Skin epidermis (tissue), 12 donors: ENCODE measurements around the gene SFTA2.
A peak's percentile ranks its signal among the peaks of the same experiment; 100 is the strongest.
"Not testable (repeated sequence)": the region's sequence is repeated elsewhere in the genome, so short reads cannot be mapped to it uniquely, and the experiment has no call there.

ENCODE experiments used
- H3K27ac ChIP-seq, 21 experiments: fragments of 200-600 bp; sonication (generic) in 11 of 21; one replicate each; pipeline ENCODE4 v1.5.0; 2020; ENCODE audit warnings: mild to moderate bottlenecking in 3 of 21, inconsistent platforms in 2 of 21, moderate library complexity in 2 of 21
- H3K4me3 ChIP-seq, 7 experiments: fragments of 200-600 bp; sonication (generic) in 2 of 7; one replicate each; pipeline ENCODE4 v1.5.0; 2020; ENCODE audit warnings: inconsistent platforms in 2 of 7, mild to moderate bottlenecking in 2 of 7, moderate library complexity in 1 of 7

Gene SFTA2

DNA sequence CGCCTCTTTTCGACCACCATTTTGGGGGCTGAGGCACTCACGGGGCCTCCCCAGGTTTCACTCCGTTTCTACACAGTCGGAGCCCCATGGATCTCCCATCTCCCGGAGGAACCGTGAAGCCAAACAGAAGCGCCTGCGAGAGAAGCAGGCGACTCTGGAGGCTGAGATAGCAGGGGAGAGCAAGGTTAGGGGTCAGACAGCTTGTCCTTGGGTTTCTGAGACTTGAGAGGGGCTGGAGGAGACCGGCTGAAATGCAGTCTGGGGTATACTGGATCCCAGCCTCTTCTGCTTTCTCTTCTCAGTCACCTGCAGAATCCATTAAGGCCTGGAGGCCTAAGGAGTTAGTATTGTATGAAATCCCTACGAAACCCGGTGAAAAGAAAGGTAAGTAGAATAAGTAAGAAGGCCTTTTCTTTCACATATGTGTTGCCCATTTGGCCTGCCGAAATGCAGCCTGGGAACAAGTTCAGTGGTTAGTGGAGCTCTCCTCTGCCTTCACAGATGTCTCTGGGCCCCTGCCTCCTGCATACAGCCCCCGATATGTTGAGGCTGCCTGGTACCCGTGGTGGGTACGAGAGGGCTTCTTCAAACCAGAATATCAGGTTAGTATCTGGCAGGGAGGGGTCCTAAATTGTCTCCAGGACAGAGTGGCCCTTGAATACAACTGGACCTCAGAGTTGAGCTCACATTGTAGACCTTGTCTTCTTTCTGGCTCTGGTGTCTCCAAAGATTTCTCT lies 16.9 kb downstream of the SFTA2 start:
- Histone ChIP-seq H3K27ac (peak overlapping the region; percentile 67 to 94 (median 87)), H3K4me3 (peak overlapping the region; percentile 39 to 74 (median 46))

GRCh38 chr6:30914076-30914853 lies 17.7 kb downstream of the SFTA2 start, which contains the start of gene VARS2:
Gene VARS2, plus strand, starts transcription at chr6:30914238. Its CDS starts 599 bp downstream, at chr6:30914837.
- peak within 1 kb of the TSS; percentile 67 to 94 (median 87) for H3K27ac ChIP-seq
- H3K4me3 ChIP-seq, result peak within 1 kb of the TSS; percentile 39 to 74 (median 46)

DNA sequence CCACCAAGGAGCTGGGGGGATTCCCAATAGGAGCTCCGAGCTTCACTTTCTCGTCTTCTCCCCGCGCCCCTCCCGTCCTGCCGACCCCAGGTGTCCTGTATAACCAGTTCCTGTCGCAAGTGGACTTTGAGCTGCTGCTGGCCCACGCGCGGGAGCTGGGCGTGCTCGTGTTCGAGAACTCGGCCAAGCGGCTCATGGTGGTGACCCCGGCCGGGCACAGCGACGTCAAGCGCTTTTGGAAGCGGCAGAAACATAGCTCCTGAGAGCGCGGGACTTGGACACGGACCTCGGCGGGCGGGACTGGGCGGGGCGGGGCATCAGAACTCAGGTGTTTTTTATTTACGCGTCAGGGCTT lies 18.3 kb downstream of the SFTA2 start:
- peak overlapping the region in 20 of 21 experiments; percentile 67 to 94 (median 88) for H3K27ac ChIP-seq
- H3K4me3 ChIP-seq, result peak overlapping the region; percentile 39 to 74 (median 46)

GRCh38 chr6:30912746-30913520 lies 19.0 kb downstream of the SFTA2 start:
- peak overlapping the region in 15 of 21 experiments; percentile 67 to 94 (median 89) for H3K27ac ChIP-seq
- peak overlapping the region in 1 of 7 experiments; percentile 74 for H3K4me3 ChIP-seq

DNA sequence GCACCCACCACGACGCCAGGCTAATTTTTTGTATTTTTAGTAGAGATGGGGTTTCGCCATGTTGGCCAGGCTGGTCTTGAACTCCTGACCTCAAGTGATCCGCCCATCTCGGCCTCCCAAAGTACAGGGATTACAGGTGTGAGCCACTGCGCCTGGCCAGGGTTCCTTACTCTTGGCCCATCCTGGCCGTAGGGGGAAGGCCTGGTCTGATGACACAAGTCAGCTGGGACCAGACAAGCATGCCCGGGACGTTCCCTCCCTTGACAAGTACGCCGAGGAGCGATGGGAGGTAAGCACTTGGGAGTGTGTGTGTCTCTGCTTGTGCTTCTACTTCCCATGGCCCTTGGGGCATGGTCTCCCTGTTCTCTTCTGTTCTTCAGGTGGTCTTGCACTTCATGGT lies 21.5 kb downstream of the SFTA2 start:
- H3K27ac ChIP-seq, H3K4me3 ChIP-seq: not testable (repeated sequence)

DNA sequence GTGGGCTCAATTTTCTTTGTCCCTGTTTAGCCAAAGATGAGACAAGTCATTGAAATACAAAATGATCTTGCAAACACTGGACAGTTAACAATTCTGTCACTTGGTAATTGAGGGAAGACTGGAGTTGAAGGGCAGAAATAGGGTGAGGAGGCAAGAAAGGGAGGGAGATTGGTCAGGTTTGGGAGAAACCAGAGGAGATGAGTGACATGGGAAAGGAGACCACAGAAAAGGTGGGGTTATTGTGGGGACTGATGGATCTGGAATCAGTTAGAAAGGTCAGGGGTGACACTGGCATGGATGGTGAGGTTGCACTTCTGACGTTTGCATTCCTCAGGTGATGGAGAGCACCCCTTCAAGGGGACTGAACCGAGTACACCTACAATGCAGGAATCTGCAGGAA lies 23.3 kb downstream of the SFTA2 start:
- peak overlapping the region; percentile 63 to 81 (median 70) for H3K4me3 ChIP-seq
- H3K27ac ChIP-seq, result peak overlapping the region in 15 of 21 experiments; percentile 6 to 85 (median 67)

DNA sequence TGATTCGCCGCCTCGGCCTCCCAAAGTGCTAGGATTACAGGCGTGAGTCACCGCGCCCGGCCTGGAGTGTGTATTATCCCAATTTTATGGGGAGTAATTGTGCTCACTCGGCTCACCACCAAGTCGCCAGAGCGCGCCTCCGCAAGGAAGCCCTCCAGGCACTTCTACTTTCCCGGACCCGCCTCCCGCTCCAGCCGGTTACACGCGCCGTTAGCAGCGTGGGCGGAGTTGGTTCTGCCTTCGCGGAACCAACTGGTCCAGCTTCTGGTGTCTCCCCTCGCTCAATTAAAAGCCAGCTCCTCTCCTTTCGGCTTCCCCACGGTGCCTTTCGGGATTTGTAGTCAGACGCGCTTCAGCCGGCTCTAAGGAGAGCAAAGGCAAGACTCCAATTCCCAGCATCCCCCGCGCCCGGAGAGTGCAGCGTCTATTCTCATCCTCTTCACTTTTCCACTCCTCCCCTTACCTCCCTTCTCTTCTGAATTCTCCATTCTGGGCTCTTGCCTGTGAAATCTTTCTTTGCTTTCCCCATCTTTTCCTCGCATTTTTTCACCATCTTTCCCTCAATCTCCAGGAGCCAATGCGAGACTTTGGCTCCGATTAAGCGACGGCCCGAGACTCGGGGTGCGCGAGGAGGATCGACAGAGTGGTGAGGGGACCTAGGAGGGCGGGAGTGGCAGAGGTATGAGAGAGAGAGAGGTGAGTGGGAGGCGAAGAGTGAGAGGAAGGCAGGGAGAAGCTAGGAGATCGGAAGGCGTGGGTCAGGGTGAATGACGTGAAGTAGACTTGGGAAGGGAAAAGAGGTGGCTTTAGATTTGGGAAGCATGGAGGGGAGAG lies 24.0 kb downstream of the SFTA2 start, which contains the start of gene GTF2H4:
TSS of gene GTF2H4 (plus strand) at position 450 of the 834 bp plus-strand sequence.
- Histone ChIP-seq H3K27ac (peak within 1 kb of the TSS in 20 of 21 experiments; percentile 6 to 85 (median 66)), H3K4me3 (peak within 1 kb of the TSS; percentile 63 to 81 (median 70))

- peak overlapping the region in 3 of 21 experiments; percentile 11 to 66 (median 65) for H3K27ac ChIP-seq
- peak overlapping the region; percentile 63 to 81 (median 70) for H3K4me3 ChIP-seq
These were observed 24.6 kb downstream of the SFTA2 start for GRCh38 chr6:30907290-30907757.

DNA sequence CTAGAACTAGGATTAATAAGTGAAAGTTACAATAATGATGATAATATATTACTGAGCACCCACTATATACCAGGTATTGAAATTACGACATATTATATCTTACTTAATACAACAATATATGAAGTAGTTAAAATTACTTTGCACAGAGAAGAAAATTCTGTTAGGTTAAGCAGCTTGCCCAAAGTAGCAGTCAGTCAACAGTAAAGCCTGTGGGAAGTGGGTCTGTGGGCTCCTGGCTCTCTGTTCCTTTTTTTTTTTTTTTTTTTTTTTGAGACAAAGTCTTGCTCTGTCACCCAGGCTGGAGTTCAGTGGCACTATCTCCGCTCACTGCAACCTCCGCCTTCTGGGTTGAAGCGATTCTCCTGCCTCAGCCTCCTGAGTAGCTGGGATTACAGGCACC lies 28.7 kb downstream of the SFTA2 start:
- H3K4me3 ChIP-seq, result no peak overlapping the region

DNA sequence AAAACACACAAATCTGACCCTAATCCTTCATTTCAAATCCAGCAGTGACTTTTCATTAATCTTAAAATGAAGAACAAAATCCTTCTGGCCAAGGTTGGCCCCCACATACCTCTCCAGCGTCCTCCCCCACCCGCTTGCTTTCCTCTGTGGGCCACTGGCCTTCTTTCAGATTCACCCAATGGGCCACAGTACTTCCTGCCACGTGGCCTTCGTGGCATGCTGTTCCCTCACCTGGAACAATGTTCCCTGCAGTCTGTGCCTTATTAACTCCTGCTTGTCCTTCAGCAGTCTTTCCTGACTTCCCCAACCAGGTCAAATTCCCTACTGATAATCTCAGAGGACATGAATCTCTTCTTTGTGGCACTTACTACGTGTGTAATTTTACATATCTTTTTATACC lies 29.3 kb downstream of the SFTA2 start:
- no peak overlapping the region for H3K27ac ChIP-seq
- H3K4me3 ChIP-seq, result no peak overlapping the region

More for the DNA sequence above, 28.7 kb downstream of the SFTA2 start:
- no peak overlapping the region for H3K27ac ChIP-seq

DNA sequence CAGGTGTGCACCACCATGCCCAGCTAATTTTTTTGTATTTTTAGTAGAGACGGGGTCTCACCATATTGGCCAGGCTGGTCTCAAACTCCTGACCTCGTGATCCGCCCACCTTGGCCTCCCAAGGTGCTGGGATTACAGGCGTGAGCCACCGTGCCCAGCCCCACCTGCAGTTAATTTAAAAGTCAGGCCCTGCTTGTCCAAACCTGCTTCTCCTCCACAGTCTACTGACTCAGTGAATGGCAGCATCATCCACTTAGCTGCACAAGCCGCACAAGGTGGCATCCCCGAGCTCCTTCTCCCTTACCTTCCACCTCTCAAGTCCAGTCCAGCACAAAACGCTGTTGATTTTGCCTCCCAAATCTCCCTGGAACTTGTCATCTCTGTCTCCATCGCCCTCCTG lies 29.8 kb downstream of the SFTA2 start:
- not testable (repeated sequence) for H3K27ac ChIP-seq, H3K4me3 ChIP-seq

DNA sequence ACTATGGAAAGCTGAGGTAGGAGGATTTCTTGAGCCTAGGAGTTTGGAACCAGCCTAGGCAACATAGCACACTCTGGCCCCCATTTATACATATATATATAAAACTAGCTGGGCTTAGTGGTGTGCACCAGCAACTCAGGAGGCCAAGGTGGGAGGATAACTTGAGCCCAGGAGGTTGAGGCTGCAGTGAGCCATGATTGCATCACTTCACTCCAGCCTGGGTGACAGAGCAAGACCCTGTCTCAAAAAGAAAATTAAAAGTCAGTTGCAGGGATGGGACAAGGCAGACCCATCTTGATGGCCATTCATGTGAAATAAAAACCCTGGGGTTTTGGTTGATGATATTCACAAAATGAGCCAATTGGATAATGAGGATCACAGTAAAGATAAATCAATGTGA lies 30.5 kb downstream of the SFTA2 start:
- no peak overlapping the region for H3K4me3 ChIP-seq
- no peak overlapping the region for H3K27ac ChIP-seq

- Histone ChIP-seq H3K4me3 (no peak overlapping the region), H3K27ac (no peak overlapping the region)
These were observed 31.0 kb downstream of the SFTA2 start for GRCh38 chr6:30900863-30901417.

DNA sequence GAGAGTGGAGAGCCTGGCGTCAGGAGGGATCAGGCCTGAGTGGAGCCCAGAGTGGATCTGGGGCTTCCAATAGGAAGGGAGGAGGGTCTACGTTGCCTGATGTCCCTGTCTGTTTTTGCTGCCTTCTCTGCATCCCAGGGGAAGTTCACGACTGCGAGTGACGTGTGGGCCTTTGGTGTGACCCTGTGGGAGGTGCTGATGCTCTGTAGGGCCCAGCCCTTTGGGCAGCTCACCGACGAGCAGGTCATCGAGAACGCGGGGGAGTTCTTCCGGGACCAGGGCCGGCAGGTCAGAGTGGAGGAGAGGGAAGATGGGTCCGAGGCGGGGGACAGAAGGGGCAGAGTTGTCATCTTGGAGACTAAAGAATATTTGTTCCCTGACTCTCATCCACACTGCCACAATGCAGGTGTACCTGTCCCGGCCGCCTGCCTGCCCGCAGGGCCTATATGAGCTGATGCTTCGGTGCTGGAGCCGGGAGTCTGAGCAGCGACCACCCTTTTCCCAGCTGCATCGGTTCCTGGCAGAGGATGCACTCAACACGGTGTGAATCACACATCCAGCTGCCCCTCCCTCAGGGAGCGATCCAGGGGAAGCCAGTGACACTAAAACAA lies 33.1 kb downstream of the SFTA2 start:
- H3K27ac ChIP-seq, result no peak overlapping the region
- no peak overlapping the region for H3K4me3 ChIP-seq

DNA sequence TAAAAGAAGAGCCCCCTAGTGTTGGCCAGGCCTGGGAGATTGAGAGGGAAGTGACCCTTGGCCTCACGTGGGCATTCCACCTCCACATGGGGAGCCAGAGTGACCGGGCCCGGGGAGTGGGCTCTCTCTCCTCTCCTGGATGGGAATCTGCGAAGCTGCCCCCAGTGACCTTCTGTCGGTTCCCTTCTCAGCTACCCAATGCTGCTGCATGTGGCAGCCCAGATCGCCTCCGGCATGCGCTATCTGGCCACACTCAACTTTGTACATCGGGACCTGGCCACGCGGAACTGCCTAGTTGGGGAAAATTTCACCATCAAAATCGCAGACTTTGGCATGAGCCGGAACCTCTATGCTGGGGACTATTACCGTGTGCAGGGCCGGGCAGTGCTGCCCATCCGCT lies 34.1 kb downstream of the SFTA2 start:
- no peak overlapping the region for H3K27ac ChIP-seq
- no peak overlapping the region for H3K4me3 ChIP-seq

GRCh38 chr6:30896541-30896940 lies 35.4 kb downstream of the SFTA2 start:
- Histone ChIP-seq H3K4me3 (no peak overlapping the region), H3K27ac (no peak overlapping the region)

- H3K27ac ChIP-seq, result no peak overlapping the region
- no peak overlapping the region for H3K4me3 ChIP-seq
These were observed 36.6 kb downstream of the SFTA2 start for GRCh38 chr6:30895343-30895742.

DNA sequence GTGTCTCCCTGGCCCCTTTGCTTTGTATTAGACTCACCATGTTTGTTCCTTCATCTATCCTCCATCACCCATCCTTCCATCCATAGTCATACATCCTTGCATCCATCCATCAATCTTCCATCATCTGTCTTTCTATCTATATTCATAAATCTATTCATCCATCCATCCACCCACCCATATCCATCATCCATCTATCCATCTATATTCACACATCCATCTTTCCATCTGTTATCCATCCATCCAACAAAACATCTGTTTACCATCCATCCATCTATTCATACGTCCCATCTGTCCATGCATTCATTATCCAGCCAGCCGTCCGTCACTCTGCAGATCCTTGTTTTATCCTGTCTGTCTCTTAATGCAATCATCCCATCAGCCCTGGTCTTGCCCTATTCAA lies 37.0 kb downstream of the SFTA2 start:
- Histone ChIP-seq H3K4me3 (no peak overlapping the region), H3K27ac (no peak overlapping the region)
